Common myeloid progenitor, CD34-positive (primary cell): ENCODE data around the gene PLB1.

Source experiments
- CTCF ChIA-PET: fragments of 350-600 bp; sonication (Branson Sonifier 250); formaldehyde crosslinking; loops from one replicate; lab custom pipeline; 2021; ENCODE audit warnings: antibody characterized with exemption; lab: Charles Lee
- POLR2A ChIA-PET: fragments of 350-600 bp; sonication (Branson Sonifier 250); formaldehyde crosslinking; loops from one replicate; lab custom pipeline; 2021; ENCODE audit warnings: antibody characterized with exemption; lab: Charles Lee
- DNase-seq, 3 donors: peaks; one replicate each; pipeline versions ENCODE4 v3.0.0 to v3.0.0-alpha.2; 2013
- H3K27ac ChIP-seq, 2 experiments: 1 replicate in 1 of 2; 2 replicates in 1 of 2; pipeline ENCODE4 v1.7.0; 2013; ENCODE audit warnings: inconsistent platforms in 2 of 2, low read length in 2 of 2, mild to moderate bottlenecking in 2 of 2, low read depth in 1 of 2, moderate library complexity in 1 of 2; ENCODE audit not compliant: severe bottlenecking in 2 of 2, insufficient read depth in 1 of 2, poor library complexity in 1 of 2
- H3K27me3 ChIP-seq, 5 experiments: replicated peaks in 2 of 5; 1 replicate in 3 of 5; 2 replicates in 2 of 5; pipeline versions ENCODE4 v1.6.1 to v1.7.0; 2013; ENCODE audit warnings: low read length in 4 of 5, mild to moderate bottlenecking in 2 of 5, moderate library complexity in 2 of 5, inconsistent platforms in 1 of 5; ENCODE audit not compliant: insufficient read depth in 5 of 5, control insufficient read depth in 4 of 5
- H3K36me3 ChIP-seq, 4 experiments: 1 replicate in 2 of 4; 2 replicates in 2 of 4; pipeline versions ENCODE4 v1.6.1 to v1.7.0; 2013; ENCODE audit warnings: low read length in 3 of 4, control low read depth in 1 of 4, mild to moderate bottlenecking in 1 of 4; ENCODE audit not compliant: control insufficient read depth in 4 of 4, insufficient read depth in 4 of 4
- H3K4me1 ChIP-seq, 4 experiments: 1 replicate in 3 of 4; 2 replicates in 1 of 4; pipeline versions ENCODE4 v1.6.1 to v1.7.1; 2013; ENCODE audit warnings: low read length in 3 of 4, mild to moderate bottlenecking in 3 of 4, control low read depth in 1 of 4, inconsistent platforms in 1 of 4, moderate library complexity in 1 of 4; ENCODE audit not compliant: control insufficient read depth in 4 of 4, insufficient read depth in 4 of 4; ENCODE audit errors: control extremely low read depth in 1 of 4
- H3K4me3 ChIP-seq, 7 experiments: 1 replicate in 4 of 7; 2 replicates in 3 of 7; pipeline versions ENCODE4 v1.5.1 to v1.7.0; 2013; ENCODE audit warnings: mild to moderate bottlenecking in 7 of 7, low read length in 6 of 7, moderate library complexity in 6 of 7, inconsistent platforms in 2 of 7, low read depth in 2 of 7, control low read depth in 1 of 7; ENCODE audit not compliant: insufficient read depth in 4 of 7, control insufficient read depth in 1 of 7; ENCODE audit errors: extremely low read depth in 1 of 7
- H3K9me3 ChIP-seq, 5 experiments: 1 replicate in 4 of 5; 2 replicates in 1 of 5; pipeline versions ENCODE4 v1.6.1 to v1.7.1; 2013; ENCODE audit warnings: low read length in 4 of 5, mild to moderate bottlenecking in 2 of 5, inconsistent platforms in 1 of 5, low read depth in 1 of 5, moderate library complexity in 1 of 5; ENCODE audit not compliant: control insufficient read depth in 4 of 5, insufficient read depth in 2 of 5; ENCODE audit errors: control extremely low read depth in 1 of 5
- WGBS: methylation state at CpG from one replicate; pipeline ENCODE4 v1.1.5; 2013; ENCODE audit not compliant: insufficient coverage; 5-methylcytosine and 5-hydroxymethylcytosine counted together

Gene PLB1

DNA sequence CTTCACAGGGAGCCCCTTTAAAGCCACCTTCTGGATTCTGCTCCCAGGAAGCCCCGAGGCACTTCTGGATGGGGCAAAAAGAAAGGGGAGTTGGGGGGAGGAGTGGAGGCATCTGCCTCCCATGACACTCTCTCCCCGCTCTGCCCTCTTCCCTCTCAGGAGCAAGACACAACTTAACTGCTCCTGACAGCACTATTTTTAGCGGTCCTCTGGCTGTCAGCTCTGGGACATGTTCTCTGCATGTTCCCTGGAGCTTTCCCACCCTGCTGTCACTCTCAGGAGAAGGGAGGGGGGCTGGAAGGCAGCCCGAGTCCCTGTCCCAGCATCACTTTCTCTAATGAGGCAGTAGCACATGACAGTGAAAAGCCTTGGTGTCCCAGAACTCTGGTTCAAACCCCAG, 32.3 kb downstream of the PLB1 start:
- CTCF ChIA-PET: interaction anchor here (1.3 kb wide), 2 partner anchors 16 to 33 kb away, joined by 3 read pairs; no protein-coding TSS in a partner anchor
- Histone ChIP-seq H3K4me3 (no peak overlapping the region), H3K4me1 (peaks cover 0 to 10% (median 0%) of the 10 kb centered on the region in 4 experiments), H3K27me3 (no peaks in the 10 kb centered on the region), H3K9me3 (no peaks in the 10 kb centered on the region), H3K27ac (no peak overlapping the region), H3K36me3 (no peaks in the 10 kb centered on the region)
- POLR2A ChIA-PET: no interaction called here
- no peak for DNase-seq
- WGBS: 100% methylated on average over 1 of the region's 4 CpGs

DNA sequence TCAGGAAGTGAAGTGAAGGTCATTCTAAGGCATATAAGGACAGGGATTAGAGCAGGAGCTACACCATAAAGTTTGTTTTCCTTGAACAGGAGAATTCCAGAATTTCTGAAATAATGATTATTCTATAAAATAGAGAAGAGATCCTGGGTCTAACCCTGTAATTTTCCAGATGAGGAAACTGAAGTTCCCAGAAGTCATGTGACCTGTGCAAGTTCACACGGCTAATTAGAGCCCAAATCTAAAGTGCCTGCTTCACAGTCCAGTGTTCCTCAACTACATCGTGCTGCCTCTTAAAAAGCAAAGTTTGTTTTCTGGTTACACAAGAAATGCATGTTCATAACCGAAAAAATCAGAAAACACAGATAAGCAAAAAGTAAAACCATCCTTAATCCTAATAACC, 34.9 kb downstream of the PLB1 start:
- ChIA-PET POLR2A (interaction anchor here (0.6 kb wide), 1 partner anchor 731 kb away, joined by 3 read pairs; no protein-coding TSS in a partner anchor), CTCF (interaction anchor here (0.6 to 1.0 kb wide), 3 partner anchors 8 to 44 kb away, joined by 3 to 4 read pairs (median 3); no protein-coding TSS in a partner anchor)
- 89% methylated on average over 1 of the region's 3 CpGs for WGBS

DNA sequence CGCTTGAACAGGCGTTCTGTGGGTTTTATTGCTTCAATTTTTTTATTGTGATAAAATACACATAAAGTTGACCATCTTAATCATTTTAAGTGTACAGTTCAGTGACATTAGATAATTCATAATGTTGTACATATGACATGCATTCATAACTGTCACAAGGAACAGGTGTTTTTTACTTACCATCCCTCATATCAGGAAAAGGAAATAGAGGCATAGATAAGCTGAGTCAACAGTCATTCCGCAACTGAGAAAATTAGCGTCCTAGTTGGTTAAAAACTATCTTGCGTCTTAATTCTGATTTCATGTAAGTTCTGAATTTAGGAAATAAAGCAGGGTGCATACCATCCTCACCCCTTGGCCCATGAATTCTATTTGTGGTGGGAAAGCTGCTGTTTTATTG, 36.5 kb downstream of the PLB1 start:
- no peaks in the 10 kb centered on the region for H3K9me3 ChIP-seq
- POLR2A ChIA-PET: no interaction called here
- 95% methylated on average over 3 of the region's 5 CpGs for WGBS

More for the DNA sequence above, 34.9 kb downstream of the PLB1 start:
- Histone ChIP-seq H3K27me3 (no peaks in the 10 kb centered on the region), H3K4me1 (no peaks in the 10 kb centered on the region), H3K36me3 (no peaks in the 10 kb centered on the region), H3K27ac (no peak overlapping the region), H3K9me3 (no peaks in the 10 kb centered on the region), H3K4me3 (no peak overlapping the region)
- no peak for DNase-seq

DNA sequence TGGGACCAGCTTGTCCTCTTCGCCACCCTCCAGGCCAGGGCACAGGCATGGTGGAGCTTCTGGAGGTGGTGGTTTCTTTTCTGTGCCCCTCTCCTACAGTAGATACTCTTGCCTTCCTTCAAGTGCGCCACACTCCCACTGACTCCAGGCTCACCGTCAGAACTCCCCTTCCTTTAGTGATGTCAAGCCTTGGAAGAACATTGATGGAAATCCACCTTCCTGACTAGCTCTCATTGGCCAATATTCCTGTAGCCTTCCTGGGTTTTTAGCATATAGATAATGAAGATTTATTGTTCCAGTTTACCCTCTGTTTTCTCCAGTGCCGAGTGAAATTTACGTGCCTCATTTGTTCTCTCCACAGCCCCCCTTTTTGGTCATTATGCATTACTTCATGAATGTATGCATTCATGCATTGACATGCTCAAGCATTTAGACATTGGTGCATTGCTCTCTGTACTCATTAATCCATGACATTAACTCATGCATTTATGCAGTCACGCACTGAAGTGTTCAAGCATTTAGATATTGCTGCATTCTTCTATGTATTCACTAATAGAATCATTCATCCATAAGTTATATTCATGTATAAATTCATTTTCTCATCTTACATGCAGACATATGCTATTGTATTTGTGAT, 37.3 kb downstream of the PLB1 start:
- ChIA-PET POLR2A (no interaction called here), CTCF (no interaction called here)
- H3K36me3 ChIP-seq: no peaks in the 10 kb centered on the region
- WGBS: 86% methylated on average over 4 of the region's 6 CpGs
- H3K9me3 ChIP-seq: no peaks in the 10 kb centered on the region
- no peak overlapping the region for H3K4me3 ChIP-seq
- no peaks in the 10 kb centered on the region for H3K27me3 ChIP-seq
- H3K4me1 ChIP-seq: no peaks in the 10 kb centered on the region
- no peak overlapping the region for H3K27ac ChIP-seq
- no peak for DNase-seq

More for the DNA sequence above, 36.5 kb downstream of the PLB1 start:
- CTCF ChIA-PET: no interaction called here
- no peaks in the 10 kb centered on the region for H3K27me3 ChIP-seq
- H3K4me1 ChIP-seq: no peaks in the 10 kb centered on the region
- H3K27ac ChIP-seq: no peak overlapping the region
- DNase-seq: no peak
- no peaks in the 10 kb centered on the region for H3K36me3 ChIP-seq
- no peak overlapping the region for H3K4me3 ChIP-seq

DNA sequence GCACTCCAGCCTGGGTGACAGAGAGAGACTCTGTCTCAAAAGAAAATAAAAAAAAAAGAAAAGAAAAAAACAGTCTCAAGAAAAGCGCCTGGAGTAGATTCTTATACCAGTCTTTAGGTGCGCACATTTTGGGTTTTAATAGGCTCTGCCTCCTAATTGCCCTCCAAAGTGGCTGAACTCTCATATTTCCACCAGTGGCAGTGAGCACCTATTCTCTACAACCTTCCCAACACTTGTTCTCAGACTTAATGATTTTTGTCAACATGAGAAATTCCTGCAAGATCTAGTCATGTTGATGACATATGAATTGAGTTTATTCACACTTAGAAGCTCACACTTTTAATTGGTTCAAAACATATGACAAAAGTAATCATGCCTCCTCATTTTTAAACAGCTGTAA, 39.0 kb downstream of the PLB1 start:
- CTCF ChIA-PET: interaction anchor here (1.0 kb wide), 1 partner anchor 8 kb away, joined by 3 read pairs; no protein-coding TSS in a partner anchor
- WGBS: 94% methylated on average over 2 of the region's 2 CpGs
- no peak for DNase-seq

DNA sequence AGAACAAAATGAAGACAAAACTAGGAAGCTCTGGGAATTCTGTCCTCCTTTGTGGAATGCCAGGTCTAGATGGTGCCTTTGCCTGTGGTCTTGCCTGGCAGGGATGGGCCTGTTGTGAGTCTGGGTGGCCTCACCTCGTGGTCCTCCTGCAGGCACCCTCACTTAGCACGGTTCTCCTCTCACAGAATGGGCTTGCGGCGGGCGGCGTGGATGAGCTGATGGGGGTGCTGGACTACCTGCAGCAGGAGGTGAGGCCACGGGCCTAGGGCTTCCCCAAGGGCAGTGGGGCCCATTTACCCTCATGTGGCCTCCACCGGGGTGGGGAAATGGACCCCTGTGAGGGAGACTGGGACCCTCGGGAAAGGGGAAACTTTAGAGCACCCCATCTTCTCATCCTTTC, 42.3 kb downstream of the PLB1 start:
- no peak for DNase-seq
- CTCF ChIA-PET: no interaction called here
- POLR2A ChIA-PET: interaction anchor here (0.6 kb wide), 1 partner anchor 284 kb away, joined by 3 read pairs; no protein-coding TSS in a partner anchor

More for the DNA sequence above, 39.0 kb downstream of the PLB1 start:
- Histone ChIP-seq H3K27ac (no peak overlapping the region), H3K9me3 (no peaks in the 10 kb centered on the region), H3K36me3 (no peaks in the 10 kb centered on the region), H3K4me3 (no peak overlapping the region), H3K27me3 (no peaks in the 10 kb centered on the region), H3K4me1 (no peaks in the 10 kb centered on the region)
- POLR2A ChIA-PET: interaction anchor here (0.7 kb wide), 2 partner anchors 664 to 851 kb away, joined by 3 to 4 read pairs; no protein-coding TSS in a partner anchor

DNA sequence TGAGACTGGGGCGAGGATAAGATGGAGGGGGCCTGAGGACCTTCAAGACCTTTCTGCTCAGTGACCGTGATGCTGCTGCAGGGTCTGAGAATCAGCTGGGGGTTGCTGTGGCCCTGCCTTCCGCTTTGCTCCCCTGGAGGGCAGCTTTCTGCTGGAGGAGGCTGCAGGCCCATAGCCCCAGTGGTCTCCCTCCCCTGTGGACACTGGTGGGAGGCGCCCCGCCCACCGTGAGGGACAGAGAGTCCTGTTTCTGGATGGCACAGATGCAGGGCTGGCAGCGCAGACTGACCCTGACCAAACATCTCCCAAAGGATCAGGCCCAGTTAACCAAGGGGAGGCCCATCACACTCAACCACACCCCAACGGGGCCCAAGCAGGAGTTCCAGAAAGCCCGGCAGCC, 42.8 kb downstream of the PLB1 start:
- Histone ChIP-seq H3K4me1 (no peaks in the 10 kb centered on the region), H3K9me3 (no peaks in the 10 kb centered on the region), H3K36me3 (no peaks in the 10 kb centered on the region), H3K27me3 (peaks cover 0 to 2% (median 0%) of the 10 kb centered on the region in 5 experiments), H3K27ac (no peak overlapping the region), H3K4me3 (no peak overlapping the region)
- WGBS: 97% methylated on average over 9 of the region's 9 CpGs
- ChIA-PET CTCF (interaction anchor here (1.3 kb wide), 1 partner anchor 8 kb away, joined by 4 read pairs; no protein-coding TSS in a partner anchor), POLR2A (interaction anchor here (0.6 kb wide), 1 partner anchor 283 kb away, joined by 3 read pairs; no protein-coding TSS in a partner anchor)
- no peak for DNase-seq

More for the DNA sequence above, 42.3 kb downstream of the PLB1 start:
- no peak overlapping the region for H3K27ac ChIP-seq
- H3K36me3 ChIP-seq: no peaks in the 10 kb centered on the region
- H3K4me3 ChIP-seq: no peak overlapping the region
- H3K27me3 ChIP-seq: peaks cover 0 to 2% (median 0%) of the 10 kb centered on the region in 5 experiments
- WGBS: 94% methylated on average over 9 of the region's 9 CpGs
- no peaks in the 10 kb centered on the region for H3K9me3 ChIP-seq
- H3K4me1 ChIP-seq: no peaks in the 10 kb centered on the region
